ENCODE measurements around the gene ABCC2.

The ABCC2 gene

DNA sequence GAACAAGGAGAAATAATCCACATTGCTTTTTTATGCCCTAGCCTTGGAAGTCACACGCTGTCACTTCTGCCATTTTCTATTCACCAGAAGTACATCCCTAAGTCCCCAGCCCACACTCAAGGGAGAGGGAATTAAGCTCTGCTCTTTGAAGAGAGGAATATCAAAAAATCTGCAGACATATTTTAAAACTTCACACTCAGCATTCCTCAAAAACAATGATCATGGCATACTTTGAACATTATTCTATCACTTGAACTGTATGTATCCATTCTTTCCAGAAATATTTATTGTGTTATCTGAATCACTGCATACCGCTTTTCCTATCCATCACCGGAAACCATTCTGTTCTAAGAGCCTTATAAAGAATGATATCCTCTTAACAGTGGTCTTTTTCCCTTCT is 9.4 kb downstream of the ABCC2 start:
- TF ChIP-seq CTCF (IDR thresholded peaks at IDR 0.05; ENCODE audit: low read depth, low read length, missing control alignments) = no peak
- in situ Hi-C loops (cut with HindIII; ENCODE audit: low sequenced_read_pairs) = no loop called here
- no peak for DNase-seq (ENCODE audit: low read depth)
- H3K4me3 ChIP-seq (ENCODE audit: low read depth, low read length) = no peak overlapping the region

DNA sequence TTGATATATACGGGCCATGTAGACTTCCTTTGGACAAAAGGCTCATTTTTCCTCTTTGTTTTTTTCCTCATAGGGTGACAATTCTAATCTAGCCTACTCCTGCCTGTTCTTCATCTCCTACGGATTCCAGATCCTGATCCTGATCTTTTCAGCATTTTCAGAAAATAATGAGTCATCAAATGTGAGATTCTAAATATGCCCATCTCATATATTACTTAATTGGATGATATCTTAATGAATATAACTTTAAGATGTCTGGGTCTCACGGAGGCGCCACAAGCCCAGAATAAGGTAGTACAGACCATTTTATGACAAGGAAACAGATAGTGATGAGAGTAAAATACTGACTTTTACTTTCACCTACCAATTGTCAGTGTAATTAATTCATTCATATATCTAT is 11.4 kb downstream of the ABCC2 start:
- no peak for DNase-seq (ENCODE audit: low read depth)
- TF ChIP-seq CTCF (IDR thresholded peaks at IDR 0.05; ENCODE audit: low read depth, low read length, missing control alignments) = no peak
- no peak overlapping the region for H3K4me3 ChIP-seq (ENCODE audit: low read depth, low read length)
- in situ Hi-C loops (cut with HindIII; ENCODE audit: low sequenced_read_pairs) = no loop called here

DNA sequence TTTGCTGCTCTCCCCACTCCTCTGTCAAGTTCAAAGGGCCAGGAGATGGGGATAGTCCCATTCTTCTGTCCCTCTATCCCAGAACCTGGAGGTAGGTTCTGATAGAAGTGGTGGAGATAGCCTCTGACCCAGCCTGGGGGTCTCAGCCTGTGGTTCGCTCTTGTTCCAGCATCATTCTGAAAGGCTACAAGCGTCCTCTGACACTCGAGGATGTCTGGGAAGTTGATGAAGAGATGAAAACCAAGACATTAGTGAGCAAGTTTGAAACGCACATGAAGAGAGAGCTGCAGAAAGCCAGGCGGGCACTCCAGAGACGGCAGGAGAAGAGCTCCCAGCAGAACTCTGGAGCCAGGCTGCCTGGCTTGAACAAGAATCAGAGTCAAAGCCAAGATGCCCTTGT is 14.5 kb downstream of the ABCC2 start:
- TF ChIP-seq CTCF (IDR thresholded peaks at IDR 0.05; ENCODE audit: low read depth, low read length, missing control alignments) = no peak
- DNase-seq (ENCODE audit: low read depth) = no peak
- H3K4me3 ChIP-seq (ENCODE audit: low read depth, low read length) = no peak overlapping the region
- in situ Hi-C loops (cut with HindIII; ENCODE audit: low sequenced_read_pairs) = no loop called here

DNA sequence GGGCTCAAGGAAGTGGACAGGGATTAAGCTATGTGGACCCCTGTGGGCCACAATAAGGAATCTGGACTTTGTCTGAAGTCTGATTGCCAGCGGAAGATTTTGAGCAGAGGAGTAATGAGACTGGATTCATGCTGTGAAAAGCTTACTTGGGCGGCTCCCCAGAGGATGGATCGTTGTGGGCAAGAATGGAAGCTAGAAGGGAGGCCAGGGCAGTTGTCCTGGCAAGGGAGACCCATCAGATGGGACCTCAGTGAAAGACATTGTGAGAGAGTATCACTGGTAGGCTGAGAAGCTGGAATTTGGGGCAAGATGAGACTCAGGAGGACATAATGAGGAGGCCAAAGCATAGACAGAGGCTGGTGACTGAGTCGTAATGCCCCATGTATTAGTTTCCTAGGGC is 15.6 kb downstream of the ABCC2 start:
- no peak overlapping the region for H3K4me3 ChIP-seq (ENCODE audit: low read depth, low read length)
- DNase-seq (ENCODE audit: low read depth) = no peak
- in situ Hi-C loops (cut with HindIII; ENCODE audit: low sequenced_read_pairs) = no loop called here
- no peak for TF ChIP-seq CTCF (IDR thresholded peaks at IDR 0.05; ENCODE audit: low read depth, low read length, missing control alignments)

GRCh38 chr10:99798920-99799319 is 16.5 kb downstream of the ABCC2 start:
- H3K4me3 ChIP-seq (ENCODE audit: low read depth, low read length) = no peak overlapping the region
- no peak for TF ChIP-seq CTCF (IDR thresholded peaks at IDR 0.05; ENCODE audit: low read depth, low read length, missing control alignments)
- no peak for DNase-seq (ENCODE audit: low read depth)
- in situ Hi-C loops (cut with HindIII; ENCODE audit: low sequenced_read_pairs) = no loop called here

DNA sequence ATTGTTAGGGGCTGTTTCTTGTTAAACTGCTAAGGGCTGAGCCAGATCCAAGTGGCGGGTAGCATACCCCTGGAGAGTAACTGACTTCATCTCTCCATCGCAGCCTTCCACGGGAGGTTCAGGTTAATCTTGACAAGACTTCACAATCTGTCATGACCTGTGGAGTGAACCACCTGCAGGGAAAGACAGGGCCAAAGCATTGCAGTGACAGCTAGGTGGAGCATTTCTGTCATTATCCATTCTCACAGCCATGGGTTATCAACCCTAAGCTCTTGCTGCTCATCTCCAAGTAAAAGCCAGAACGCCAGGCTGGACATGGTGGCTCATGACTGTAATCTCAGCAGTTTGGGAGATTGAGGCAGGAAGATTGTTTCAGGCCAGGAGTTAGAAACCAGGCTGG is 17.2 kb downstream of the ABCC2 start:
- TF ChIP-seq CTCF (IDR thresholded peaks at IDR 0.05; ENCODE audit: low read depth, low read length, missing control alignments) = no peak
- no peak overlapping the region for H3K4me3 ChIP-seq (ENCODE audit: low read depth, low read length)
- DNase-seq (ENCODE audit: low read depth) = no peak
- in situ Hi-C loops (cut with HindIII; ENCODE audit: low sequenced_read_pairs) = no loop called here

DNA sequence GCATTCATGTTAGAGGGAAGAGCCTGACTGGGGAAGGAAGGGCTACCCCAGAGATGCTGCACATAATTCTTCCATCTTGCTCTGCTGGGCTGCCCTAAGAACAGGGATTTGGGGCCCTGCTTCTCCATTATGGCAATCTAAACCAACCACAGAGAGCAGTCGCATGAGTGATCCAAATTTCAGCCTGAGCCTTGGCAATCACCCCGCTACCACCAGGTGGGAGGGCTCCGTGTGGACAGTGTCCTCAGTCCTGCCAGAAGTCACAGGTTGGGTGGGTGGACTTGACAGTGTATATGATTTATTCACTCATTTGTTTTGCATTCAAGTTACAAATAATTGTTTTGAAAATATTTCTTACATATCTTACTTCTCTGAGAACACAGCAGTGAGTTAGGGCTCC is 22.0 kb downstream of the ABCC2 start:
- no peak for TF ChIP-seq CTCF (IDR thresholded peaks at IDR 0.05; ENCODE audit: low read depth, low read length, missing control alignments)
- in situ Hi-C loops (cut with HindIII; ENCODE audit: low sequenced_read_pairs) = no loop called here
- DNase-seq (ENCODE audit: low read depth) = no peak
- no peak overlapping the region for H3K4me3 ChIP-seq (ENCODE audit: low read depth, low read length)
